Measurements from ENCODE around the gene PXDN. TPM values are rescaled to one million over a fixed set of nuclear protein-coding genes. Genes with fewer than 3 reads are reported as not detected.

Gene PXDN
- total and polyA plus RNA-seq, 9 donors: 36.0 to 116 (median 54.5) TPM

DNA sequence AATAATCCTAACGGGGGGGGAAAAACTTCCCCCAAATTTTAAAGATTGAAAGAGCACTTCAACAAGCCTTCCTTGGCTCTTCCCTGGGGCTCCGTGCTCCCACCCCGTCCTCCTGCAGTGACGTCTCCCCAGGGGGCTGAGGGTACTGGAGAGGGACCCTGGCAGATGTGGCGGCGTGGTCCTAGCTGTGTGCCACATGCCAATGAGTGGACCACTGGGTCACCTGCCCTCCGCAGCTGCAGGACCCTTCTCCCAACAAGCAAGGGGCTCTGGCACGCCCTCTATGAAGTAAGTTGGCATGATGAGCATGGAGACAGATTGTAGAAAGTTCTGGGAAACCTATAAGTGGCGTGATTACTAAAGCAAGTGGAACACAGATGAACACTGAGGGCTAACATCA lies 46.7 kb downstream of the PXDN start:
- TF ChIP-seq POLR2A (IDR thresholded peaks at IDR 0.05) (no peak), EP300 (IDR thresholded peaks at IDR 0.05) (no peak)
- TF ChIP-seq, protein P1, sequence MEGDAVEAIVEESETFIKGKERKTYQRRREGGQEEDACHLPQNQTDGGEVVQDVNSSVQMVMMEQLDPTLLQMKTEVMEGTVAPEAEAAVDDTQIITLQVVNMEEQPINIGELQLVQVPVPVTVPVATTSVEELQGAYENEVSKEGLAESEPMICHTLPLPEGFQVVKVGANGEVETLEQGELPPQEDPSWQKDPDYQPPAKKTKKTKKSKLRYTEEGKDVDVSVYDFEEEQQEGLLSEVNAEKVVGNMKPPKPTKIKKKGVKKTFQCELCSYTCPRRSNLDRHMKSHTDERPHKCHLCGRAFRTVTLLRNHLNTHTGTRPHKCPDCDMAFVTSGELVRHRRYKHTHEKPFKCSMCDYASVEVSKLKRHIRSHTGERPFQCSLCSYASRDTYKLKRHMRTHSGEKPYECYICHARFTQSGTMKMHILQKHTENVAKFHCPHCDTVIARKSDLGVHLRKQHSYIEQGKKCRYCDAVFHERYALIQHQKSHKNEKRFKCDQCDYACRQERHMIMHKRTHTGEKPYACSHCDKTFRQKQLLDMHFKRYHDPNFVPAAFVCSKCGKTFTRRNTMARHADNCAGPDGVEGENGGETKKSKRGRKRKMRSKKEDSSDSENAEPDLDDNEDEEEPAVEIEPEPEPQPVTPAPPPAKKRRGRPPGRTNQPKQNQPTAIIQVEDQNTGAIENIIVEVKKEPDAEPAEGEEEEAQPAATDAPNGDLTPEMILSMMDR (IDR thresholded peaks at IDR 0.05): no peak
- H3K4me3 ChIP-seq: no peak overlapping the region
- no peaks in the 10 kb centered on the region for H3K36me3 ChIP-seq
- H3K27ac ChIP-seq: no peak overlapping the region
- 90 to 97% (median 92%) methylated on average over 9 of the region's 9 CpGs for WGBS, 3 donors
- H3K4me1 ChIP-seq (ENCODE audit: insufficient read depth): peaks cover 10% of the 10 kb centered on the region
- no peaks in the 10 kb centered on the region for H3K9me3 ChIP-seq
- intact Hi-C loops (cut with DNase I): no loop called here
- DNase-seq: peak in 1 of 5 donors; percentile 12
- no peaks in the 10 kb centered on the region for H3K27me3 ChIP-seq

DNA sequence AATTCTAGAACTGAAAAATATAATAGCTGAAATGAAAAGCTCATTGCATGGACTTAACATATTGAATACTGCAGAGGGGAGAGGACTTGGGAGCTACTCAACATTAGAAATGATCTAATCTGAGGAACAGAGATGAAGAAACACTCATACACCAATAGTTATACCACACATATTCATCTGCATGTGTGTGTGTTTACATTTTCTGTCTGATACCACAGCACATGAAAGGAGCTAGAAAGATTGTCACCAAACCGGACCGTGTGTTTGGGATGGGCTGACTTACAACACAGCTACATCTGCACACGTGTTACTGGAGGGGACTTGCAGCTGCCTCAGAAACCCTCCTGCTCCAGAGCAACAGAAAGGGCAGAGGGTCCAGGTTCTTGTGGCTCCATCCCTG lies 47.8 kb downstream of the PXDN start:
- Histone ChIP-seq H3K27me3 (no peaks in the 10 kb centered on the region), H3K36me3 (no peaks in the 10 kb centered on the region), H3K4me1 (ENCODE audit: insufficient read depth) (peaks cover 14% of the 10 kb centered on the region), H3K9me3 (no peaks in the 10 kb centered on the region), H3K4me3 (no peak overlapping the region), H3K27ac (no peak overlapping the region)
- intact Hi-C loops (cut with DNase I): no loop called here
- no peak for TF ChIP-seq EP300 (IDR thresholded peaks at IDR 0.05)
- no peak for DNase-seq
- WGBS, 3 donors: 89 to 95% (median 94%) methylated on average over 3 of the region's 3 CpGs

DNA sequence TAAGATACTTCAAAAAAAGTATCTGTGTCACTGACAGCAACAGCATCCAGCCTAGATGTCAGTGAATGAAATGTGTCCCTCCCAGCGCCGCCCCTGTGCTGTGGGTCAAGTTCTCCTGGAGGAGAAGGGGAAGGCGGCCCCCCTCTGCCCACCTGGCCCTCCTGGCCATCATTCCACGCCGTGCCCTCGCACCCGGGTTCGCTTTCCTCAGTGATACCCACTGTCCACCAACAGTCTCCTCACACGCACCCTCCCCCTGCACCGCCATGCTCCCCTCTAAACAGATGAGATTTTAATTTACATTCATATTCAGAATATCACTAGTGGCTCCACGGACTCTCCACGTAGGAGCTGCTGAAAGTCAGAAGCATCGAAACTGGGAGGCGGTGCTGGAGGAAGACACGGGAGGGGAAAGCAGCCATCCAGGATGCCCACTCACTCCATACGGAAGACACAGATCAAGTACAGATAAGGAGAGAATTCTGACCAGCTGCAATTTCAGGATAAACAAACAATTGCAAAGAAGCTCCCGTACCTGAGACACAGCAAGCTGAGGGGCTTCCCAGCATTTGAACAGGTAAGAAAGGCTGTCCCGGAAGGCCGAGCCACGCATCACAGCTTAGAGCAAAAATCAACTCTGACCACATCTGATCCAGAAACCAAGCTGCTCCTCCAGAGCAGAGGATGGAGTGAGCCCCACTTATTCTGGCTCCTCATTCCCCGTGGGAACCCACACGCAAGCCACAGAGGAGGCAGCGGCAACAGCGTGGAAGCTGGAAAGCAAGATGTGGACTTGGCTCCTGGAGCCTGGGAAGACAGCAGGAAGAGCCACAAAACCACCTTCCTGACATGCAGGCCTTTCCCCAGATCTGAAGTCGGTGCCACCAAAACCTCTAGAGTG lies 49.7 kb downstream of the PXDN start:
- no peaks in the 10 kb centered on the region for H3K36me3 ChIP-seq
- 86 to 89% (median 87%) methylated on average over 25 of the region's 25 CpGs for WGBS, 3 donors
- no peaks in the 10 kb centered on the region for H3K27me3 ChIP-seq
- H3K9me3 ChIP-seq: no peaks in the 10 kb centered on the region
- no peak overlapping the region for H3K27ac ChIP-seq
- no peak overlapping the region for H3K4me3 ChIP-seq
- TF ChIP-seq, protein P1 (IDR thresholded peaks at IDR 0.05): no peak
- TF ChIP-seq EP300 (IDR thresholded peaks at IDR 0.05) (no peak), POLR2A (IDR thresholded peaks at IDR 0.05) (no peak)
- H3K4me1 ChIP-seq (ENCODE audit: insufficient read depth): peaks cover 14% of the 10 kb centered on the region
- no peak for DNase-seq
- intact Hi-C loops (cut with DNase I): no loop called here

DNA sequence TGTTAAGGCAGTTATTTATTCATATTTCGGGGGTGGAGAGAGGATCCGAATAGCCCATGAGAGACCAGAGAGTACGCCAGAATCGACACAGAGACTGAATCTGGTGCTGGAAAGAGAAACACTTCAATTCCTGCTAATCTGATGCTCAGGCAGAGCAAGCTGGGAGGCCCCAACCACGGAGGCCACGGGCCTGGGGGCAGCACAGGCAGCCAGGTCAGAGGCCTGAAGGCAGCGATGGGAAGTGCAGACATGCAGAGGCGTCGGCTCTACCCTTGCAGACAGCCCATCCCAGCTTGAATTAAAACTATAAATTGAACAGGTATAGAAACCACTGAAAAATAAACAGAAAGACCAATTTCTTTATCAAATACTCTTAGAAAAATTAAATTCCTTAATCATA lies 50.6 kb downstream of the PXDN start:
- no peak for DNase-seq

More for the DNA sequence above, 50.6 kb downstream of the PXDN start:
- Histone ChIP-seq H3K36me3 (no peaks in the 10 kb centered on the region), H3K27ac (no peak overlapping the region), H3K9me3 (no peaks in the 10 kb centered on the region), H3K27me3 (no peaks in the 10 kb centered on the region), H3K4me3 (no peak overlapping the region), H3K4me1 (ENCODE audit: insufficient read depth) (peaks cover 14% of the 10 kb centered on the region)
- TF ChIP-seq, protein P1 (IDR thresholded peaks at IDR 0.05): no peak
- TF ChIP-seq POLR2A (IDR thresholded peaks at IDR 0.05) (no peak), EP300 (IDR thresholded peaks at IDR 0.05) (no peak)
- WGBS, 3 donors: 79 to 85% (median 82%) methylated on average over 9 of the region's 9 CpGs
- intact Hi-C loops (cut with DNase I): no loop called here
